SK-N-SH treated with all-trans-retinoic acid at 6 μM for 48 hours (cell line): Measurements from ENCODE around the gene SLC17A9.

Source experiments
- ARNTL ChIP-seq: fragments of 450-650 bp; formaldehyde crosslinking; IDR thresholded peaks from 2 replicates; pipeline ENCODE4 v1.5.0; 2020; ENCODE audit warnings: low read depth, mild to moderate bottlenecking, moderate library complexity, borderline replicate concordance
- BACH2 ChIP-seq: fragments of 250-450 bp; sonication (Bioruptor Pico); IDR thresholded peaks from 2 replicates; pipeline ENCODE4 v1.9.0; 2021; ENCODE audit warnings: mild to moderate bottlenecking, borderline replicate concordance
- ISL1 ChIP-seq: fragments of 250-450 bp; sonication (Bioruptor Pico); IDR thresholded peaks from 2 replicates; pipeline ENCODE4 v2.1.2; 2022; ENCODE audit warnings: mild to moderate bottlenecking, moderate library complexity
- OSR1 ChIP-seq: fragments of 250-450 bp; sonication (Bioruptor Pico); IDR thresholded peaks from 2 replicates; pipeline ENCODE4 v1.8.0; 2022; ENCODE audit warnings: moderate library complexity, mild to moderate bottlenecking, inconsistent platforms
- PATZ1 ChIP-seq: fragments of 250-450 bp; sonication (Bioruptor Pico); IDR thresholded peaks from 2 replicates; pipeline ENCODE4 v1.8.0; 2020; ENCODE audit warnings: mild to moderate bottlenecking, moderate library complexity, borderline replicate concordance
- PPARA ChIP-seq: fragments of 250-450 bp; sonication (Bioruptor Pico); IDR thresholded peaks from 2 replicates; pipeline ENCODE4 v1.5.0; 2020; ENCODE audit warnings: mild to moderate bottlenecking, borderline replicate concordance
- RARB ChIP-seq: fragments of 250-450 bp; sonication (Bioruptor Pico); IDR thresholded peaks from 2 replicates; pipeline ENCODE4 v1.8.0; 2021; ENCODE audit warnings: mild to moderate bottlenecking, moderate library complexity
- TCF4 ChIP-seq: fragments of 250-450 bp; sonication (Bioruptor Pico); IDR thresholded peaks from 2 replicates; pipeline ENCODE4 v1.8.0; 2021; ENCODE audit warnings: mild to moderate bottlenecking, moderate library complexity, borderline replicate concordance

- TF ChIP-seq OSR1 (CRISPR knock-in tag) (no peak), PATZ1 (CRISPR knock-in tag) (no peak), RARB (CRISPR knock-in tag) (no peak), PPARA (CRISPR knock-in tag) (no peak), TCF4 (CRISPR knock-in tag) (no peak), ARNTL (no peak), BACH2 (CRISPR knock-in tag) (no peak), ISL1 (CRISPR knock-in tag) (no peak)
Measured at GRCh38 chr20:63005862-63006539, 53.5 kb downstream of the SLC17A9 start.
